ENCODE data around the gene IGF2BP3. TPM values are rescaled to one million over a fixed set of nuclear protein-coding genes. Genes with fewer than 3 reads are reported as not detected.
A peak's percentile ranks its signal among the peaks of the same experiment; 100 is the strongest.

Gene IGF2BP3
- total RNA-seq, 1 experiment from 2014 or later: 120 TPM

DNA sequence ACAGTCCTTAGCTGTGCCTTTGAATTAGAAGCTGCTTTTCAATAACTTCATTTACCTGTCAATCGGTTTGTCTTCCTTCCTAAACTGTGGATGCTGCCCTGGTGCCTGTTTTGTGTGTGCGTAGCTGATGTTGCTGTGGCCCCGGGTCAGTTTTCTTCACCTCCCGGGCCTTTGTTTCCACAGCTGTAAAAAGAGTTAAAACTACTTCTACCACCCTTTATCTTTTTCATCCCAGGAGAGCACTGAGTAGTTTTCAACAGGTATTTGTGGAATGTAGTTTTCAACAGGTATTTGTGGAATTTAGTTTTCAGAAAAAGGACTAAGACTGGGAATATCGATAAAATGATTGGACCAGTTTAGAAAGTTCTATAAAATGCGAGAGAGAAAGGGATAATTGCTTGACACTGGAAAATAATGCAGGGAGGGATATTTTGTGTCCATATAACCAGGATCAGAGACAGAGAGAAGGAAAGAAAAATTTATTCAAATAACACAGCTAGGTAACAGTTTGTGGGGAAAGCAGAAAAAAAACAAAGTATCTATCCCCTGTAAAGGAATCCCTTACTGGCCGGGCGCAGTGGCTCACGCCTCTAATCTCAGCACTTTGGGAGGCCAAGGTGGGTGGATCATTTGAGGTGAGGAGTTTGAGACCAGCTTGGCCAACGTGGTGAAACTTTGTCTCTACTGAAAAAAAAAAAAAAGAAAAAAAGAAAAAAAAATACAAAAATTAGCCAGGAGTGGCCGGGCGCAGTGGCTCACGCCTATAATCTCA, 15.9 kb upstream of the IGF2BP3 start:
- H2AFZ ChIP-seq (ENCODE audit: low read length): no peak overlapping the region
- H3K27ac ChIP-seq (ENCODE audit: low read length): no peak overlapping the region
- no peaks in the 10 kb centered on the region for H3K36me3 ChIP-seq (ENCODE audit: insufficient read depth, low read length)
- no peak for DNase-seq
- H3K9ac ChIP-seq (ENCODE audit: low read length): no peak overlapping the region
- no peak overlapping the region for H3K4me2 ChIP-seq (ENCODE audit: low read depth, low read length, poor library complexity, severe bottlenecking)
- no peaks in the 10 kb centered on the region for H3K9me2 ChIP-seq (replicated peaks; ENCODE audit: insufficient read depth, low read length)
- no peaks in the 10 kb centered on the region for H3K79me2 ChIP-seq (ENCODE audit: low read length)
- H4K20me1 ChIP-seq (ENCODE audit: insufficient read depth, low read depth, low read length): no peaks in the 10 kb centered on the region
- H3K4me3 ChIP-seq (ENCODE audit: low read length): no peak overlapping the region
- peaks cover 18% of the 10 kb centered on the region for H3K4me1 ChIP-seq (ENCODE audit: low read length)
- no peaks in the 10 kb centered on the region for H3K9me3 ChIP-seq (ENCODE audit: low read length)
- H3K27me3 ChIP-seq (ENCODE audit: low read length): no peaks in the 10 kb centered on the region

- Histone ChIP-seq H3K27ac (ENCODE audit: low read length) (no peak overlapping the region), H3K4me3 (ENCODE audit: low read length) (no peak overlapping the region), H3K27me3 (ENCODE audit: low read length) (0 out of 2 replicates have a peak, but pooled peaks cover 2% of the 10 kb centered on the region), H3K9me3 (ENCODE audit: low read length) (no peaks in the 10 kb centered on the region), H3K9ac (ENCODE audit: low read length) (no peak overlapping the region), H3K36me3 (ENCODE audit: insufficient read depth, low read length) (no peaks in the 10 kb centered on the region), H3K4me2 (ENCODE audit: low read depth, low read length, poor library complexity, severe bottlenecking) (no peak overlapping the region), H3K4me1 (ENCODE audit: low read length) (peaks cover 15% of the 10 kb centered on the region), H3K9me2 (replicated peaks; ENCODE audit: insufficient read depth, low read length) (no peaks in the 10 kb centered on the region), H2AFZ (ENCODE audit: low read length) (no peak overlapping the region), H4K20me1 (ENCODE audit: insufficient read depth, low read depth, low read length) (no peaks in the 10 kb centered on the region), H3K79me2 (ENCODE audit: low read length) (no peaks in the 10 kb centered on the region)
- no peak for DNase-seq
Measured at GRCh38 chr7:23482686-23483085, 12.4 kb upstream of the IGF2BP3 start.

- H3K4me3 ChIP-seq (ENCODE audit: low read length): no peak overlapping the region
- no peak for DNase-seq
- H2AFZ ChIP-seq (ENCODE audit: low read length): no peak overlapping the region
- H3K9me3 ChIP-seq (ENCODE audit: low read length): no peaks in the 10 kb centered on the region
- H3K9ac ChIP-seq (ENCODE audit: low read length): no peak overlapping the region
- peaks cover 4% of the 10 kb centered on the region; the same call in 1 of the 2 replicates for H3K79me2 ChIP-seq (ENCODE audit: low read length)
- H3K27ac ChIP-seq (ENCODE audit: low read length): no peak overlapping the region
- no peaks in the 10 kb centered on the region for H3K9me2 ChIP-seq (replicated peaks; ENCODE audit: insufficient read depth, low read length)
- 0 out of 2 replicates have a peak, but pooled peaks cover 2% of the 10 kb centered on the region for H3K27me3 ChIP-seq (ENCODE audit: low read length)
- no peaks in the 10 kb centered on the region for H3K36me3 ChIP-seq (ENCODE audit: insufficient read depth, low read length)
- H4K20me1 ChIP-seq (ENCODE audit: insufficient read depth, low read depth, low read length): no peaks in the 10 kb centered on the region
- peaks cover 44% of the 10 kb centered on the region for H3K4me1 ChIP-seq (ENCODE audit: low read length)
- H3K4me2 ChIP-seq (ENCODE audit: low read depth, low read length, poor library complexity, severe bottlenecking): no peak overlapping the region
Measured at GRCh38 chr7:23477962-23478866, 7.9 kb upstream of the IGF2BP3 start.

DNA sequence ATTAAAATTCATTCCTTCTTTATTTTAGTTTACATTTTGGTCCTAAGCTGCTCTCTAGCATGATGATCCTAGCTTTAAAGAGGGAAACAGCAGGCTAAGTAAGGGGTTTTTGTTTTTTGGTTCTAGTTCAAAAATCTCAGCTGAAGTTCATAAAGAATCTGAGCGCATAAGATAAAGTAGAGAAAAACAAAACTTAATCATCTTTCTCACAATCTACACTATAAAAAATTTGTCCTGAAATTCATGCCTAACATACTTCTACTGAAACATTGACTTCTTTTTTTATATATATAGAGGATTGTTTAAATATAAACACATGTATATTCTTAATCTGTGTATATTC, 6.8 kb upstream of the IGF2BP3 start:
- no peaks in the 10 kb centered on the region for H3K36me3 ChIP-seq (ENCODE audit: insufficient read depth, low read length)
- peaks cover 14% of the 10 kb centered on the region for H3K79me2 ChIP-seq (ENCODE audit: low read length)
- H2AFZ ChIP-seq (ENCODE audit: low read length): no peak overlapping the region
- H3K9me2 ChIP-seq (replicated peaks; ENCODE audit: insufficient read depth, low read length): no peaks in the 10 kb centered on the region
- 0 out of 2 replicates have a peak, but pooled peaks cover 2% of the 10 kb centered on the region for H3K27me3 ChIP-seq (ENCODE audit: low read length)
- H3K4me3 ChIP-seq (ENCODE audit: low read length): no peak overlapping the region
- H4K20me1 ChIP-seq (ENCODE audit: insufficient read depth, low read depth, low read length): no peaks in the 10 kb centered on the region
- H3K9ac ChIP-seq (ENCODE audit: low read length): no peak overlapping the region
- H3K27ac ChIP-seq (ENCODE audit: low read length): no peak overlapping the region
- H3K9me3 ChIP-seq (ENCODE audit: low read length): no peaks in the 10 kb centered on the region
- peaks cover 50% of the 10 kb centered on the region for H3K4me1 ChIP-seq (ENCODE audit: low read length)
- no peak for DNase-seq
- no peak overlapping the region for H3K4me2 ChIP-seq (ENCODE audit: low read depth, low read length, poor library complexity, severe bottlenecking)

- H3K9ac ChIP-seq (ENCODE audit: low read length): no peak overlapping the region
Measured at GRCh38 chr7:23476286-23477156, 6.2 kb upstream of the IGF2BP3 start.

DNA sequence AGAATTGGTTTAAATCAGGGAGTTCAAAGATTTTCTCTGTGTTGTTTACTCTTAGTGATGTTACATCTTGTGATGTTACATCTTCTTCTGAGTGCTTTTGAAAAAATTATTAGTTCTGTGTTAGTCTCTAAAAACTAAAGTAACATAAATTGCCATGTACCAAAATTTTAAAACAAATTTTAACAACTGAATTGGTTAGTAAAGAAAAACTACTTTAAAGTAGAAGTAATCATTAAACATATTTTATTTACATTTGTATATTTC, 5.2 kb upstream of the IGF2BP3 start:
- Histone ChIP-seq H3K27me3 (ENCODE audit: low read length) (0 out of 2 replicates have a peak, but pooled peaks cover 2% of the 10 kb centered on the region), H3K79me2 (ENCODE audit: low read length) (peaks cover 17% of the 10 kb centered on the region), H4K20me1 (ENCODE audit: insufficient read depth, low read depth, low read length) (no peaks in the 10 kb centered on the region), H3K36me3 (ENCODE audit: insufficient read depth, low read length) (no peaks in the 10 kb centered on the region), H3K4me3 (ENCODE audit: low read length) (peak overlapping the region; percentile 66), H3K9me2 (replicated peaks; ENCODE audit: insufficient read depth, low read length) (no peaks in the 10 kb centered on the region), H3K9me3 (ENCODE audit: low read length) (no peaks in the 10 kb centered on the region), H3K9ac (ENCODE audit: low read length) (peak overlapping the region; percentile 68), H3K4me1 (ENCODE audit: low read length) (peaks cover 44% of the 10 kb centered on the region), H3K27ac (ENCODE audit: low read length) (peak overlapping the region; percentile 71), H2AFZ (ENCODE audit: low read length) (no peak overlapping the region), H3K4me2 (ENCODE audit: low read depth, low read length, poor library complexity, severe bottlenecking) (peak overlapping the region; percentile 82)
- no peak for DNase-seq

More at GRCh38 chr7:23476286-23477156, 6.2 kb upstream of the IGF2BP3 start:
- Histone ChIP-seq H3K79me2 (ENCODE audit: low read length) (peaks cover 17% of the 10 kb centered on the region), H2AFZ (ENCODE audit: low read length) (no peak overlapping the region), H3K4me2 (ENCODE audit: low read depth, low read length, poor library complexity, severe bottlenecking) (no peak overlapping the region), H3K4me3 (ENCODE audit: low read length) (no peak overlapping the region), H3K27ac (ENCODE audit: low read length) (no peak overlapping the region), H3K4me1 (ENCODE audit: low read length) (peaks cover 45% of the 10 kb centered on the region), H4K20me1 (ENCODE audit: insufficient read depth, low read depth, low read length) (no peaks in the 10 kb centered on the region), H3K36me3 (ENCODE audit: insufficient read depth, low read length) (no peaks in the 10 kb centered on the region), H3K27me3 (ENCODE audit: low read length) (0 out of 2 replicates have a peak, but pooled peaks cover 2% of the 10 kb centered on the region), H3K9me3 (ENCODE audit: low read length) (no peaks in the 10 kb centered on the region), H3K9me2 (replicated peaks; ENCODE audit: insufficient read depth, low read length) (no peaks in the 10 kb centered on the region)
- no peak for DNase-seq

DNA sequence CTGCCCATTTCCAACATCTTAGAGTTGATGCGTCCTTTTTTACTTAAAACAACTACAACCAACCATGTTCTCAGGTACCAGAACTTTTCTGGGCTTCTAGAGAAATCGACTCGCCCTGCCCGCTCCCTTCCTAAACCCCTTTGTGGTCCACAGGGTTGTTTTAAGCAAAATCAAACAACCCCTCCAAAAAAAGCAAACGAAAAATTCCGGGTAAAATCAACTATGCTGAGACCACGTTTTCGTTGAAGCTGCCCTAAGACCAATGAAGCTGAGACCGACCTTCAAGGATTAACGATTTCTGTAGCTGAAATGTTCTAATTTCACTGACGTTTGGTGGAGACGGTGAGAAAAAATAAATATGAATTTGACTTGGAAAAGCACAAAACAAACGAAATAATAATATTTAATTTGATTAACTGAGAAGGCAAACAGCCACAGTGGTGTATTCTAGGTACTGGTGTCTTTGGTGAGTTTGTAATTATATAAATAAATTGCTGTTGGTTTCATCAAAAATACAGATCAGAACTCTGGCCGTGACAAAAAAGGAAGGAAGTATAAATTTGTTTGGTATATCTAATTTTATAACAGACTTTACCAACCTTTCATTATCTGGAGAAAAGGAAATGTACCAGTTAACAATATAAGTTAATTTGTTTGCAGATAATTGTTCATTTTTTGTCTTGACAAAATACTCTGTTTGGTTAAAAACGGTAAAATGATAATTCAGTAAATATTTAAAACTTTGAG, 4.7 kb upstream of the IGF2BP3 start:
- H3K9me2 ChIP-seq (replicated peaks; ENCODE audit: insufficient read depth, low read length): no peaks in the 10 kb centered on the region
- H4K20me1 ChIP-seq (ENCODE audit: insufficient read depth, low read depth, low read length): no peaks in the 10 kb centered on the region
- H3K36me3 ChIP-seq (ENCODE audit: insufficient read depth, low read length): no peaks in the 10 kb centered on the region
- peak overlapping the region; percentile 66 for H3K4me3 ChIP-seq (ENCODE audit: low read length)
- H3K27me3 ChIP-seq (ENCODE audit: low read length): 0 out of 2 replicates have a peak, but pooled peaks cover 2% of the 10 kb centered on the region
- no peaks in the 10 kb centered on the region for H3K9me3 ChIP-seq (ENCODE audit: low read length)
- peak overlapping the region; percentile 47 for H2AFZ ChIP-seq (ENCODE audit: low read length)
- peak overlapping the region; percentile 71 for H3K27ac ChIP-seq (ENCODE audit: low read length)
- peak; percentile 70 for DNase-seq
- peak overlapping the region; percentile 68 for H3K9ac ChIP-seq (ENCODE audit: low read length)
- H3K4me2 ChIP-seq (ENCODE audit: low read depth, low read length, poor library complexity, severe bottlenecking): peak overlapping the region; percentile 82
- H3K79me2 ChIP-seq (ENCODE audit: low read length): peaks cover 19% of the 10 kb centered on the region
- peaks cover 44% of the 10 kb centered on the region for H3K4me1 ChIP-seq (ENCODE audit: low read length)

Data from Karpas-422 (cell line).